Keratinocyte (primary cell): Measurements from ENCODE around the gene MICAL1. TPM values are rescaled to one million over a fixed set of nuclear protein-coding genes. Genes with fewer than 3 reads are reported as not detected.

Source experiments
- DNase-seq: peaks from one replicate; pipeline ENCODE4 v3.0.0-alpha.2; 2011; ENCODE audit warnings: low read depth, missing footprints, low spot score
- FAIRE-seq: peaks from 2 replicates; lab custom pipeline; 2011; peaks lifted over from hg19 to GRCh38; lab: Jason Lieb, UNC
- H2AFZ ChIP-seq: 2 replicates; pipeline ENCODE4 v1.6.0; 2012; ENCODE audit warnings: low read length, control low read depth, inconsistent platforms; ENCODE audit not compliant: control insufficient read depth
- H3K27ac ChIP-seq: 2 replicates; pipeline ENCODE4 v1.5.1; 2011; ENCODE audit warnings: low read length; ENCODE audit not compliant: control insufficient read depth, insufficient read depth
- H3K27me3 ChIP-seq: 3 replicates; pipeline ENCODE4 v1.6.0; 2011; ENCODE audit warnings: low read length; ENCODE audit not compliant: control insufficient read depth, insufficient read depth; ENCODE audit errors: extremely low read depth
- H3K36me3 ChIP-seq, 2 experiments: 2 replicates in 1 of 2; 3 replicates in 1 of 2; pipeline ENCODE4 v1.5.1; 2011; ENCODE audit warnings: low read length in 2 of 2, mild to moderate bottlenecking in 1 of 2; ENCODE audit not compliant: control insufficient read depth in 2 of 2, insufficient read depth in 2 of 2; ENCODE audit errors: extremely low read depth in 1 of 2
- H3K4me1 ChIP-seq: 3 replicates; pipeline ENCODE4 v1.5.1; 2011; ENCODE audit warnings: low read length; ENCODE audit not compliant: control insufficient read depth, insufficient read depth; ENCODE audit errors: extremely low read depth
- H3K4me2 ChIP-seq: 3 replicates; pipeline ENCODE4 v1.6.0; 2011; ENCODE audit warnings: low read depth, low read length; ENCODE audit not compliant: control insufficient read depth, insufficient read depth; ENCODE audit errors: extremely low read depth
- H3K4me3 ChIP-seq, 3 experiments: fragments of 200-600 bp in 1 of 3; sonication (generic) in 1 of 3; 2 replicates in 2 of 3; 3 replicates in 1 of 3; pipeline ENCODE4 v1.5.1; 2011 to 2016; ENCODE audit warnings: low read length in 3 of 3, mild to moderate bottlenecking in 3 of 3, control low read depth in 2 of 3, inconsistent platforms in 1 of 3, low read depth in 1 of 3, mixed read lengths in 1 of 3, mixed run types in 1 of 3, moderate library complexity in 1 of 3; ENCODE audit not compliant: control insufficient read depth in 2 of 3, insufficient read depth in 2 of 3; ENCODE audit errors: extremely low read depth in 1 of 3
- H3K79me2 ChIP-seq: 2 replicates; pipeline ENCODE4 v1.6.0; 2012; ENCODE audit warnings: low read length; ENCODE audit not compliant: control insufficient read depth, insufficient read depth
- H3K9ac ChIP-seq: 3 replicates; pipeline ENCODE4 v1.6.0; 2011; ENCODE audit warnings: low read length; ENCODE audit not compliant: control insufficient read depth, insufficient read depth; ENCODE audit errors: extremely low read depth
- H3K9me1 ChIP-seq: 3 replicates; pipeline ENCODE4 v1.6.0; 2011; ENCODE audit warnings: low read length; ENCODE audit not compliant: control insufficient read depth, insufficient read depth; ENCODE audit errors: extremely low read depth
- H3K9me3 ChIP-seq: 2 replicates; pipeline ENCODE4 v1.5.1; 2012; ENCODE audit warnings: low read depth, low read length; ENCODE audit not compliant: control insufficient read depth
- H4K20me1 ChIP-seq: 3 replicates; pipeline ENCODE4 v1.6.0; 2011; ENCODE audit warnings: low read length; ENCODE audit not compliant: control insufficient read depth, insufficient read depth; ENCODE audit errors: extremely low read depth
- EZH2 ChIP-seq: IDR thresholded peaks from one replicate; pipeline ENCODE4 v1.6.1; 2012; ENCODE audit warnings: inconsistent platforms, mild to moderate bottlenecking, low read length, moderate library complexity
- dilution Hi-C: fragments of 300-500 bp; cut with MboI; formaldehyde crosslinking; loops from one replicate; pipeline ENCODE4 v1.7.0; 2020; ENCODE audit warnings: low sequenced_read_pairs; ENCODE audit not compliant: extremely low pct_ligation_motif_present
- polyA plus RNA-seq, 5 experiments: library from polyadenylated mRNA; depleted of rRNA in 3 of 5; stranded (reverse) in 3 of 5; stranded (forward) in 1 of 5; unstranded in 1 of 5; fragments of >200 nt; gene quantifications; 1 replicate in 1 of 5; 2 replicates in 3 of 5; 3 replicates in 1 of 5; pipeline versions ENCODE4 v1.2.1 to v1.2.3, GENCODE V29; 2011 to 2012; ENCODE audit warnings: missing spikeins in 2 of 5, low read depth in 1 of 5, low replicate concordance in 1 of 5
- TF ChIP-seq, protein P1 (sequence below), 3 experiments: IDR thresholded peaks in 1 of 3; conservative IDR thresholded peaks in 1 of 3; optimal IDR thresholded peaks in 1 of 3; 2 replicates in 2 of 3; 3 replicates in 1 of 3; pipeline versions ENCODE3 to v1.5.1; 2011; ENCODE audit warnings: low read length in 3 of 3, mild to moderate bottlenecking in 3 of 3, moderate library complexity in 2 of 3, control low read depth in 1 of 3, inconsistent platforms in 1 of 3; ENCODE audit not compliant: insufficient read depth in 2 of 3; ENCODE audit errors: extremely low read depth in 1 of 3

Gene MICAL1
- polyA plus RNA-seq, 1 donor (not counting 4 experiments of a cell fraction or from before 2014, with no cell fraction given) = 25.6 TPM

DNA sequence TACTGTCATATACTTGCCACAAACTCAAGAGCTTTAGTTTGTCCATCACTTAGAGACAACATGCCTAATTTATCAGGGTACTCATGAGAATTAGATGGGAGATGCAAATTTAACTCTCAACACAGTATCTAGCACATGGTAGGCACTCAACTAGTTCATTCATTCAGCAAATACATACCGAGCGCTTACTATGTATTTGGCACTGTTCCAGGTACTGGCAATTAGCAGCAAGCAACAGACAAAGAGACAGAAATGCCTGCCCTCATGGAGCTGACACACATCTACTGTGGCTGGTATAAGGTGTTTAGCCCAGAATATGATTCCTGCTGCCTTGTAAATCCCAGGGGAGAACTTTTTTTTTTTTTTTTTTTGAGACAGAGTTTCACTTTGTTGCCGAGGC lies 4.8 kb downstream of the MICAL1 start:
- Histone ChIP-seq H3K9ac (no peak overlapping the region), H3K27me3 (no peaks in the 10 kb centered on the region), H3K4me3 (no peak overlapping the region), H2AFZ (no peak overlapping the region), H4K20me1 (no peaks in the 10 kb centered on the region), H3K27ac (no peak overlapping the region), H3K36me3 (peaks cover 17 to 29% of the 10 kb centered on the region in 2 experiments), H3K79me2 (peaks cover 2% of the 10 kb centered on the region), H3K4me1 (peaks cover 3% of the 10 kb centered on the region), H3K9me1 (no peaks in the 10 kb centered on the region), H3K4me2 (no peak overlapping the region), H3K9me3 (no peaks in the 10 kb centered on the region)
- TF ChIP-seq, protein P1, sequence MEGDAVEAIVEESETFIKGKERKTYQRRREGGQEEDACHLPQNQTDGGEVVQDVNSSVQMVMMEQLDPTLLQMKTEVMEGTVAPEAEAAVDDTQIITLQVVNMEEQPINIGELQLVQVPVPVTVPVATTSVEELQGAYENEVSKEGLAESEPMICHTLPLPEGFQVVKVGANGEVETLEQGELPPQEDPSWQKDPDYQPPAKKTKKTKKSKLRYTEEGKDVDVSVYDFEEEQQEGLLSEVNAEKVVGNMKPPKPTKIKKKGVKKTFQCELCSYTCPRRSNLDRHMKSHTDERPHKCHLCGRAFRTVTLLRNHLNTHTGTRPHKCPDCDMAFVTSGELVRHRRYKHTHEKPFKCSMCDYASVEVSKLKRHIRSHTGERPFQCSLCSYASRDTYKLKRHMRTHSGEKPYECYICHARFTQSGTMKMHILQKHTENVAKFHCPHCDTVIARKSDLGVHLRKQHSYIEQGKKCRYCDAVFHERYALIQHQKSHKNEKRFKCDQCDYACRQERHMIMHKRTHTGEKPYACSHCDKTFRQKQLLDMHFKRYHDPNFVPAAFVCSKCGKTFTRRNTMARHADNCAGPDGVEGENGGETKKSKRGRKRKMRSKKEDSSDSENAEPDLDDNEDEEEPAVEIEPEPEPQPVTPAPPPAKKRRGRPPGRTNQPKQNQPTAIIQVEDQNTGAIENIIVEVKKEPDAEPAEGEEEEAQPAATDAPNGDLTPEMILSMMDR (optimal IDR thresholded peaks at IDR 0.05 in 1 of 3, IDR thresholded peaks at IDR 0.05 in 1 of 3, conservative IDR thresholded peaks at IDR 0.05 in 1 of 3; ENCODE audit: extremely low read depth in 1 of 3, insufficient read depth in 2 of 3, low read length in 3 of 3) = no peak
- TF ChIP-seq EZH2 = no peak
- FAIRE-seq = no peak
- dilution Hi-C loops = no loop called here
- no peak for DNase-seq

DNA sequence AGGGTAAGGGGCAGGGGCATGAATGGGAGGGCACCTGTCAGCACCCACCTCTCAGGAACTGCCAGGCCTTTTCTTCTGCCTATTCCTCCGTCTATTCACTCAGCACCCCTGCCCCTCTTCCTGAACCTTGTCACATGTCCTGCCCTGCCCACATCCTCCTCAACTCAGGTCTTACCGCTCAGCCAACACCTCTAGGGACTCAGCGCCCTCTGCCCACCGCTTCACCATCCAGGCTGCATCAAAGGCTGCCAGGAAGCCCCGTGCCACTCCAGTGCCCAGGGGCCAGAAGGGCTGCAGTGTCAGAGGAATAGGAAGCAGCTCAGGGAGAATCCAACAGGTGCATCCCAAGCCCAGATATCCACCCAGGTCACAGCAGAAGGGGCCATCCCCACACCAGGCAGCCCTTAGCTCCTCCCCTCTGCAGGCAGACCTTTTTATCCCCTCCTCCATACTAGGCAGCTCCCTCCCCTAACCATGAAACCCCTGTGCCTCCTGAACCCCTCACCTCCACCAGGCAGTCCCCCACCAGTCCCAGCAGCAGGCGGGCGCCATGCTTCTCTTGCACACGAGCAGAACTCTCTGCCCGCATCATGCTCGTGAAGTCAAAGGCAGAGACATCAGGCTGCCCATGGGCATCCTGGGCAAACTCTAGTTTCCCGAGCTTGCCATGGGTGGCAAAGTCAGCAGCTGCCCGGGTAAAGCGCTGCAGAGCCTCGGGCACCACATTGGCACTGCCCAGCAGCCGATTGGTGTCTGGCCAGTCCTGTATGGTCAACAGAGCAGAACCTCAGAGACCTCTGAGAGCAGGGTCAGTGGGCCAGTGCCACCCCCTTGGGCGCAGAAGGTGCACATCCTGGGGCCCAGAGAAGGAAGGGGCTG lies 5.5 kb downstream of the MICAL1 start:
- Histone ChIP-seq H3K4me1 (peaks cover 3% of the 10 kb centered on the region), H3K27ac (no peak overlapping the region), H3K36me3 (peaks cover 25 to 33% of the 10 kb centered on the region in 2 experiments), H3K9ac (no peak overlapping the region), H3K9me1 (no peaks in the 10 kb centered on the region), H2AFZ (no peak overlapping the region), H3K4me3 (no peak overlapping the region), H3K79me2 (peaks cover 2% of the 10 kb centered on the region), H3K27me3 (no peaks in the 10 kb centered on the region), H3K9me3 (no peaks in the 10 kb centered on the region), H4K20me1 (no peaks in the 10 kb centered on the region), H3K4me2 (no peak overlapping the region)
- DNase-seq (no peak), FAIRE-seq (no peak)
- dilution Hi-C loops = no loop called here
- TF ChIP-seq, protein P1 (optimal IDR thresholded peaks at IDR 0.05 in 1 of 3, IDR thresholded peaks at IDR 0.05 in 1 of 3, conservative IDR thresholded peaks at IDR 0.05 in 1 of 3; ENCODE audit: extremely low read depth in 1 of 3, insufficient read depth in 2 of 3, low read length in 3 of 3) = no peak
- TF ChIP-seq EZH2 = no peak
